HL-60 (cell line): ENCODE measurements around the gene SPATA9.

Experiments used
- DNase-seq, 2 experiments: peaks; one replicate each; pipeline ENCODE4 v3.0.0-alpha.2; 2010 to 2020; ENCODE audit warnings: low read depth in 1 of 2, low spot score in 1 of 2
- H3K27ac ChIP-seq: fragments of 250-450 bp; sonication (Bioruptor Pico); replicated peaks from 2 replicates; pipeline ENCODE4 v1.5.1; 2020; ENCODE audit warnings: mild to moderate bottlenecking, moderate library complexity
- H3K27me3 ChIP-seq: fragments of 250-450 bp; sonication (Bioruptor Pico); 2 replicates; pipeline ENCODE4 v1.5.1; 2021; ENCODE audit warnings: mild to moderate bottlenecking, moderate library complexity; ENCODE audit not compliant: insufficient read depth, poor library complexity, severe bottlenecking
- H3K4me3 ChIP-seq: replicated peaks from 2 replicates; pipeline ENCODE4 v1.5.1; 2011; ENCODE audit warnings: mild to moderate bottlenecking, control low read depth, low read length; ENCODE audit not compliant: insufficient read depth
- CTCF ChIP-seq: IDR thresholded peaks from one replicate; pipeline ENCODE4 v1.5.1; 2011; ENCODE audit warnings: low read length, control low read depth, inconsistent platforms; ENCODE audit not compliant: insufficient read depth
- GABPA ChIP-seq: IDR thresholded peaks from 2 replicates; pipeline ENCODE4 v1.6.1; 2012; ENCODE audit warnings: low read depth
- POLR2AphosphoS5 ChIP-seq: IDR thresholded peaks from 2 replicates; pipeline ENCODE4 v1.6.1; 2012; ENCODE audit warnings: low read depth
- REST ChIP-seq: IDR thresholded peaks from 2 replicates; pipeline ENCODE4 v1.6.1; 2012; ENCODE audit warnings: low read depth; ENCODE audit not compliant: insufficient replicate concordance
- SPI1 ChIP-seq: IDR thresholded peaks from 2 replicates; pipeline ENCODE4 v1.6.1; 2012; ENCODE audit warnings: low read depth, mild to moderate bottlenecking, borderline replicate concordance
- long read RNA-seq: library from polyadenylated mRNA; unstranded; transcript quantifications from one replicate; pipeline ENCODE4 v2.0.0, GENCODE V29; 2020

The SPATA9 gene
- long read RNA-seq, result 0 reads

GRCh38 chr5:95682891-95683290 lies at the start of gene SPATA9:
Gene SPATA9, minus strand, starts transcription at chr5:95682991. Its CDS starts 137 bp downstream, at chr5:95682854.
- DNase-seq, result no peak
- H3K27ac ChIP-seq, result no peak within 1 kb of the TSS

GRCh38 chr5:95731571-95732554 lies 49.1 kb upstream of the SPATA9 start:
- H3K27ac ChIP-seq, result peak overlapping the region; percentile 56
- TF ChIP-seq POLR2AphosphoS5 (no peak), REST (no peak), GABPA (no peak), CTCF (no peak), SPI1 (peak; percentile 43; the same call in 1 of the 2 replicates)

More at GRCh38 chr5:95682891-95683290, at the start of gene SPATA9:
- TF ChIP-seq POLR2AphosphoS5 (no peak), REST (no peak), GABPA (no peak), CTCF (no peak), SPI1 (no peak)
- H3K27me3 ChIP-seq, result no peaks in the 10 kb centered on the region
- H3K4me3 ChIP-seq, result no peak within 1 kb of the TSS

GRCh38 chr5:95730730-95731570 lies 48.2 kb upstream of the SPATA9 start, which contains the start of gene RHOBTB3:
Gene RHOBTB3, plus strand, starts transcription at chr5:95731336. Its CDS starts 347 bp downstream, at chr5:95731683.
- Histone ChIP-seq H3K27ac (peak within 1 kb of the TSS; percentile 66), H3K27me3 (no peaks in the 10 kb centered on the region), H3K4me3 (peak within 1 kb of the TSS; percentile 57)
- peak in 1 of 2 experiments; percentile 38 for DNase-seq
- TF ChIP-seq POLR2AphosphoS5 (no peak), REST (no peak), CTCF (no peak), SPI1 (no peak), GABPA (no peak)

More at GRCh38 chr5:95731571-95732554, 49.1 kb upstream of the SPATA9 start:
- peak in 1 of 2 experiments; percentile 24 for DNase-seq
- peak overlapping the region; percentile 57 for H3K4me3 ChIP-seq
- no peaks in the 10 kb centered on the region for H3K27me3 ChIP-seq
